SK-N-SH treated with all-trans-retinoic acid at 6 μM for 48 hours (cell line): Measurements from ENCODE around the gene DNASE2B.

Experiments
- ATAC-seq: fragments of 200-7000 bp; cut with Tn5 transposase; 3 replicates; pipeline ENCODE4 v1.9.1; 2020; ENCODE audit warnings: mild to moderate bottlenecking, moderate library complexity
- BACH2 ChIP-seq: fragments of 250-450 bp; sonication (Bioruptor Pico); IDR thresholded peaks from 2 replicates; pipeline ENCODE4 v1.9.0; 2021; ENCODE audit warnings: mild to moderate bottlenecking, borderline replicate concordance
- CSRNP3 ChIP-seq: fragments of 250-450 bp; sonication (Bioruptor Pico); IDR thresholded peaks from 2 replicates; pipeline ENCODE4 v1.5.1; 2021; ENCODE audit warnings: mild to moderate bottlenecking, moderate library complexity
- ESRRG ChIP-seq: fragments of 250-450 bp; sonication (Bioruptor Pico); IDR thresholded peaks from 2 replicates; pipeline ENCODE4 v1.6.1; 2021; ENCODE audit warnings: mild to moderate bottlenecking
- GLIS3 ChIP-seq: fragments of 250-450 bp; sonication (Bioruptor Pico); IDR thresholded peaks from 2 replicates; pipeline ENCODE4 v1.5.0; 2020; ENCODE audit warnings: mild to moderate bottlenecking, moderate library complexity
- ISL1 ChIP-seq: fragments of 250-450 bp; sonication (Bioruptor Pico); IDR thresholded peaks from 2 replicates; pipeline ENCODE4 v2.1.2; 2022; ENCODE audit warnings: mild to moderate bottlenecking, moderate library complexity
- OSR1 ChIP-seq: fragments of 250-450 bp; sonication (Bioruptor Pico); IDR thresholded peaks from 2 replicates; pipeline ENCODE4 v1.8.0; 2022; ENCODE audit warnings: moderate library complexity, mild to moderate bottlenecking, inconsistent platforms
- POU6F1 ChIP-seq: fragments of 250-450 bp; sonication (Bioruptor Pico); IDR thresholded peaks from 2 replicates; pipeline ENCODE4 v1.8.0; 2021; ENCODE audit warnings: low read depth, mild to moderate bottlenecking, moderate library complexity, borderline replicate concordance
- RARB ChIP-seq: fragments of 250-450 bp; sonication (Bioruptor Pico); IDR thresholded peaks from 2 replicates; pipeline ENCODE4 v1.8.0; 2021; ENCODE audit warnings: mild to moderate bottlenecking, moderate library complexity
- TCF4 ChIP-seq: fragments of 250-450 bp; sonication (Bioruptor Pico); IDR thresholded peaks from 2 replicates; pipeline ENCODE4 v1.8.0; 2021; ENCODE audit warnings: mild to moderate bottlenecking, moderate library complexity, borderline replicate concordance
- TOX ChIP-seq: fragments of 250-450 bp; sonication (Bioruptor Pico); IDR thresholded peaks from 2 replicates; pipeline ENCODE4 v1.8.0; 2021; ENCODE audit warnings: mild to moderate bottlenecking, moderate library complexity, borderline replicate concordance
- ZC3H10 ChIP-seq: fragments of 250-450 bp; sonication (Bioruptor Pico); IDR thresholded peaks from 2 replicates; pipeline ENCODE4 v1.5.1; 2021; ENCODE audit warnings: mild to moderate bottlenecking, moderate library complexity
- ZFP3 ChIP-seq: fragments of 250-450 bp; sonication (Bioruptor Pico); IDR thresholded peaks from 2 replicates; pipeline ENCODE4 v1.5.0; 2020; ENCODE audit warnings: mild to moderate bottlenecking, moderate library complexity
- ZFP30 ChIP-seq: fragments of 450-650 bp; formaldehyde crosslinking; IDR thresholded peaks from 2 replicates; pipeline ENCODE4 v1.5.0; 2022; ENCODE audit warnings: mild to moderate bottlenecking, moderate library complexity
- ZNF565 ChIP-seq: fragments of 450-650 bp; formaldehyde crosslinking; conservative IDR thresholded peaks from 2 replicates; pipeline ENCODE4 v1.5.0; 2020; ENCODE audit warnings: low read depth, mild to moderate bottlenecking, moderate library complexity
- ZNF70 ChIP-seq: fragments of 450-650 bp; formaldehyde crosslinking; IDR thresholded peaks from 2 replicates; pipeline ENCODE4 v1.5.0; 2020; ENCODE audit warnings: mild to moderate bottlenecking, moderate library complexity
- ZNF8 ChIP-seq: fragments of 450-650 bp; formaldehyde crosslinking; IDR thresholded peaks from 2 replicates; pipeline ENCODE4 v1.5.0; 2020; ENCODE audit warnings: mild to moderate bottlenecking, moderate library complexity
- TF ChIP-seq, protein P1 (sequence below): fragments of 250-450 bp; sonication (Bioruptor Pico); IDR thresholded peaks from 2 replicates; pipeline ENCODE4 v1.5.0; 2020; ENCODE audit warnings: mild to moderate bottlenecking, moderate library complexity
- TF ChIP-seq, protein P2 (sequence below): fragments of 250-450 bp; sonication (Bioruptor Pico); IDR thresholded peaks from 2 replicates; pipeline ENCODE4 v1.5.1; 2020; ENCODE audit warnings: low read depth, mild to moderate bottlenecking, moderate library complexity

Gene DNASE2B

GRCh38 chr1:84412316-84412942, 14.1 kb downstream of the DNASE2B start:
- peak; percentile 87 for ATAC-seq

DNA sequence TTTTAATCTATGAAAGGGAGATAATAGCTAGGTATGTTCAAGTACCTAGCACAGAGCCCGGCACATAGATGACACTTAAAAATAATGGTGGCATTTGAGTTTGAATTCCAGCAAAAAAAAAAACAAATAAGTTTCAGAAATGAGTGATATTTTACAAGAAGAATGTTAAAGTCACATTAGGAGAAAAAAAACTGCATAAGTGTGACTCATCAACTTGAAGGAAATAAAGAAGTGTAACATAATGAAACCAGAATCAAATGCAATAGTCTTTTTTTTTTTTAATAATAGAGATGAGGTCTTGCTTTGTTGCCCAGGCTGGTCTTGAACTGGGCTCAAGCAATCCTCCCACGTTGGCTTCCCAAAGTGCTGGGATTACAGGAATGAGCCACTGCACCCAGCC, 17.1 kb downstream of the DNASE2B start:
- TF ChIP-seq BACH2 (CRISPR knock-in tag) = no peak
- TF ChIP-seq TCF4 (CRISPR knock-in tag) = no peak
- no peak for TF ChIP-seq ISL1 (CRISPR knock-in tag)
- no peak for TF ChIP-seq TOX (CRISPR knock-in tag)
- TF ChIP-seq ZNF565 (CRISPR knock-in tag) = no peak
- TF ChIP-seq, protein P1, sequence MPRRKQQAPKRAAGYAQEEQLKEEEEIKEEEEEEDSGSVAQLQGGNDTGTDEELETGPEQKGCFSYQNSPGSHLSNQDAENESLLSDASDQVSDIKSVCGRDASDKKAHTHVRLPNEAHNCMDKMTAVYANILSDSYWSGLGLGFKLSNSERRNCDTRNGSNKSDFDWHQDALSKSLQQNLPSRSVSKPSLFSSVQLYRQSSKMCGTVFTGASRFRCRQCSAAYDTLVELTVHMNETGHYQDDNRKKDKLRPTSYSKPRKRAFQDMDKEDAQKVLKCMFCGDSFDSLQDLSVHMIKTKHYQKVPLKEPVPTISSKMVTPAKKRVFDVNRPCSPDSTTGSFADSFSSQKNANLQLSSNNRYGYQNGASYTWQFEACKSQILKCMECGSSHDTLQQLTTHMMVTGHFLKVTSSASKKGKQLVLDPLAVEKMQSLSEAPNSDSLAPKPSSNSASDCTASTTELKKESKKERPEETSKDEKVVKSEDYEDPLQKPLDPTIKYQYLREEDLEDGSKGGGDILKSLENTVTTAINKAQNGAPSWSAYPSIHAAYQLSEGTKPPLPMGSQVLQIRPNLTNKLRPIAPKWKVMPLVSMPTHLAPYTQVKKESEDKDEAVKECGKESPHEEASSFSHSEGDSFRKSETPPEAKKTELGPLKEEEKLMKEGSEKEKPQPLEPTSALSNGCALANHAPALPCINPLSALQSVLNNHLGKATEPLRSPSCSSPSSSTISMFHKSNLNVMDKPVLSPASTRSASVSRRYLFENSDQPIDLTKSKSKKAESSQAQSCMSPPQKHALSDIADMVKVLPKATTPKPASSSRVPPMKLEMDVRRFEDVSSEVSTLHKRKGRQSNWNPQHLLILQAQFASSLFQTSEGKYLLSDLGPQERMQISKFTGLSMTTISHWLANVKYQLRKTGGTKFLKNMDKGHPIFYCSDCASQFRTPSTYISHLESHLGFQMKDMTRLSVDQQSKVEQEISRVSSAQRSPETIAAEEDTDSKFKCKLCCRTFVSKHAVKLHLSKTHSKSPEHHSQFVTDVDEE (CRISPR knock-in tag) = no peak
- TF ChIP-seq GLIS3 = no peak
- ATAC-seq = no peak

More at GRCh38 chr1:84412316-84412942, 14.1 kb downstream of the DNASE2B start:
- no peak for TF ChIP-seq POU6F1
- TF ChIP-seq BACH2 (CRISPR knock-in tag) = no peak
- no peak for TF ChIP-seq OSR1 (CRISPR knock-in tag)
- TF ChIP-seq, protein P2, sequence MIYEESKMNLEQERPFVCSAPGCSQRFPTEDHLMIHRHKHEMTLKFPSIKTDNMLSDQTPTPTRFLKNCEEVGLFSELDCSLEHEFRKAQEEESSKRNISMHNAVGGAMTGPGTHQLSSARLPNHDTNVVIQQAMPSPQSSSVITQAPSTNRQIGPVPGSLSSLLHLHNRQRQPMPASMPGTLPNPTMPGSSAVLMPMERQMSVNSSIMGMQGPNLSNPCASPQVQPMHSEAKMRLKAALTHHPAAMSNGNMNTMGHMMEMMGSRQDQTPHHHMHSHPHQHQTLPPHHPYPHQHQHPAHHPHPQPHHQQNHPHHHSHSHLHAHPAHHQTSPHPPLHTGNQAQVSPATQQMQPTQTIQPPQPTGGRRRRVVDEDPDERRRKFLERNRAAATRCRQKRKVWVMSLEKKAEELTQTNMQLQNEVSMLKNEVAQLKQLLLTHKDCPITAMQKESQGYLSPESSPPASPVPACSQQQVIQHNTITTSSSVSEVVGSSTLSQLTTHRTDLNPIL (CRISPR knock-in tag) = no peak
- no peak for TF ChIP-seq ZNF70 (CRISPR knock-in tag)
- no peak for TF ChIP-seq ZC3H10 (CRISPR knock-in tag)
- TF ChIP-seq ZFP3 = no peak
- TF ChIP-seq TCF4 (CRISPR knock-in tag) = no peak
- no peak for TF ChIP-seq ZFP30 (CRISPR knock-in tag)
- no peak for TF ChIP-seq ESRRG (CRISPR knock-in tag)

GRCh38 chr1:84422909-84423308, 24.6 kb downstream of the DNASE2B start:
- TF ChIP-seq RARB (CRISPR knock-in tag) (no peak), ZNF8 (CRISPR knock-in tag) (no peak), POU6F1 (no peak), CSRNP3 (no peak), TOX (CRISPR knock-in tag) (no peak), ESRRG (CRISPR knock-in tag) (no peak)
- TF ChIP-seq, protein P1 (CRISPR knock-in tag) = no peak

More at GRCh38 chr1:84422909-84423308, 24.6 kb downstream of the DNASE2B start:
- no peak for ATAC-seq
